ENCODE measurements around the gene TRIM49D2.
"Not testable (repeated sequence)": the region's sequence is repeated elsewhere in the genome, so short reads cannot be mapped to it uniquely, and the experiment has no call there.

TRIM49D2 gene

GRCh38 chr11:89923764-89924163 lies at the start of gene TRIM49D2:
Gene TRIM49D2 (plus strand): TSS chr11:89924064. CDS start chr11:89926762, 2,698 bp downstream.
- not testable (repeated sequence) for DNase-seq (ENCODE audit: low read depth in 2 of 2)

GRCh38 chr11:89877511-89877910 lies 46.4 kb upstream of the TRIM49D2 start:
- DNase-seq (ENCODE audit: low read depth in 2 of 2): not testable (repeated sequence)

GRCh38 chr11:89893245-89893644 lies 30.6 kb upstream of the TRIM49D2 start:
- not testable (repeated sequence) for DNase-seq (ENCODE audit: low read depth in 2 of 2)

GRCh38 chr11:89900809-89901208 lies 23.1 kb upstream of the TRIM49D2 start:
- not testable (repeated sequence) for DNase-seq (ENCODE audit: low read depth in 2 of 2)

- DNase-seq (ENCODE audit: low read depth in 2 of 2): no peak
Observed at GRCh38 chr11:89922195-89922660, 1.6 kb upstream of the TRIM49D2 start, which contains the start of gene TRIM49D1. Gene TRIM49D1 (minus strand): TSS chr11:89922245. CDS start chr11:89917710, 4,535 bp downstream.

- DNase-seq (ENCODE audit: low read depth in 2 of 2): not testable (repeated sequence)
Observed at GRCh38 chr11:89960833-89961232, 37.0 kb downstream of the TRIM49D2 start.

GRCh38 chr11:89965737-89966136 lies 41.9 kb downstream of the TRIM49D2 start, which contains the start of gene TRIM64:
Gene TRIM64 (plus strand): TSS chr11:89966037. CDS start chr11:89968504, 2,467 bp downstream.
- not testable (repeated sequence) for DNase-seq (ENCODE audit: low read depth in 2 of 2)
